Measurements from ENCODE around the gene TLN1.

Gene TLN1

DNA sequence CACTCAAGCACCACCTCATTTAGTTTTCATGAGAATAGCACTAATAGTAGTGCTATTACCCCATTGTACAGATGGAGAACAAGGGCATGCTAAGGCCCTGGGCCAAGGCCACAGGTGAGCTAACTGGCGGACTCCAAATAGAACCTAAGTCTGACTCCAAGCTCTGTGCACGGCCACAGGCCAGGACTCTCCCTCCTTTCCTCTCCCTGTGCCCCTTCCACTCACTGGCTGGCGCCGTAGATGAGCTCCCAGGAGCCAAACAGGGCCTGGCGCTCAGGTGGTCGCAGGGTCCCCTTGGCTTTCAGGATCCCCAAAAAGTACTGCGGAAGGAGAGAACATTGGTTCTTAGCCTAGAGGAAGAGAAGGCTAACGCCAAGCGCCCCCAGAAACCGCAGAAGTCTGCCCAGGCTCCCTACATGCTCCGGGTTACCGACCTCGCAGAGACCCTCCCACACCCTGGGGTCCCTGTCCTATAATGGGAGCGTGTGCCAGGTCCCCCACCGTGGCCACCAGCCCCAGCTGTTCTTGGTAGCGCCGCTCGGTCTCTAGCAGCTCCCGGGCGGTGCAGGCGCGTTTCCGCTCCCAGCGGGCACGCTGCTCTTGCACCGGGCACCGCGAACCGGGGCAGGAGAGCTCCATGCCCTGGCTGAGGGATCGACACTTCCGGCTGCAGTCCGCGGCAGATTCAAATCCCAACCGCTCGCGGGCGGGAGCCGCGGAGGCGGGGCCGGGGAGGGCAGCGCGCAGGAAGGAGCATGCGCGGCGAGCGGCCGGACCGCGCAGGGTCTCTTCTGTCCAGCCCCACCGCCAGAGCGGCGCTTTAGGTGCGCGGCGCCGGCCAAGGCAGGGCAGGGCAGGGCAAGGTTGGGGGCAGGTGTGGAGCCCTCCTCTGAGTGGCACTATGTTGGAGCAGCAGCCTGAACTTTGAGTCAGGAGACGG lies 67.2 kb downstream of the TLN1 start, which contains the start of gene ARHGEF39:
TSS of gene ARHGEF39 (minus strand) at position 665 of the 940 bp plus-strand sequence. CDS start at position 639, 26 bp downstream.
- no peaks in the 10 kb centered on the region for H3K27me3 ChIP-seq (replicated peaks; ENCODE audit: control insufficient read depth, insufficient read depth, low read length)
- H3K36me3 ChIP-seq (ENCODE audit: control insufficient read depth, insufficient read depth, low read length), result peaks cover 12% of the 10 kb centered on the region
- H3K4me3 ChIP-seq (replicated peaks; ENCODE audit: low read depth, low read length), result peak within 1 kb of the TSS; percentile 65
- TF ChIP-seq, protein P1, sequence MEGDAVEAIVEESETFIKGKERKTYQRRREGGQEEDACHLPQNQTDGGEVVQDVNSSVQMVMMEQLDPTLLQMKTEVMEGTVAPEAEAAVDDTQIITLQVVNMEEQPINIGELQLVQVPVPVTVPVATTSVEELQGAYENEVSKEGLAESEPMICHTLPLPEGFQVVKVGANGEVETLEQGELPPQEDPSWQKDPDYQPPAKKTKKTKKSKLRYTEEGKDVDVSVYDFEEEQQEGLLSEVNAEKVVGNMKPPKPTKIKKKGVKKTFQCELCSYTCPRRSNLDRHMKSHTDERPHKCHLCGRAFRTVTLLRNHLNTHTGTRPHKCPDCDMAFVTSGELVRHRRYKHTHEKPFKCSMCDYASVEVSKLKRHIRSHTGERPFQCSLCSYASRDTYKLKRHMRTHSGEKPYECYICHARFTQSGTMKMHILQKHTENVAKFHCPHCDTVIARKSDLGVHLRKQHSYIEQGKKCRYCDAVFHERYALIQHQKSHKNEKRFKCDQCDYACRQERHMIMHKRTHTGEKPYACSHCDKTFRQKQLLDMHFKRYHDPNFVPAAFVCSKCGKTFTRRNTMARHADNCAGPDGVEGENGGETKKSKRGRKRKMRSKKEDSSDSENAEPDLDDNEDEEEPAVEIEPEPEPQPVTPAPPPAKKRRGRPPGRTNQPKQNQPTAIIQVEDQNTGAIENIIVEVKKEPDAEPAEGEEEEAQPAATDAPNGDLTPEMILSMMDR (IDR thresholded peaks at IDR 0.05; ENCODE audit: insufficient read depth, low read length, poor library complexity, severe bottlenecking), result peak; percentile 34
- peak; percentile 90 for DNase-seq (ENCODE audit: extremely low read depth, insufficient read length)

DNA sequence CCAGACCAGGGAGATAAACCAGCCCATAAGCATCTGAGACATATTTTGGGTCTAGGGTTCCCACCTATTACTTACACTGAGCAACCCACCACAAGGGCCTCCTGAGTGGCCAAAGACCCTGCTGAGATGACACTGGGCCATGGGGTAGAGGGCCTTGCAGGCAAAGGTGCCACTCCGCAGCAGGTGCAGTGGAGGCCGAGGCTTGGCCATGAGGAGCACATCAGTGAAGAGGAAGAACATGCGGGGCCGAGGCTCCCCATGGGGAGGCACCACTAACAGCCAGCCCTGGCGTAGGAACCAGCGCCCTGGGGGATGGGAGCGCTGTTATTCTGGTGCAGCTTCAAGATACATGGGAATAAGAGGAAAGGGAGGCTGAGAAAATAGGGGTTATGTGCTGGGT lies 69.6 kb downstream of the TLN1 start:
- no peaks in the 10 kb centered on the region for H3K27me3 ChIP-seq (replicated peaks; ENCODE audit: control insufficient read depth, insufficient read depth, low read length)
- TF ChIP-seq, protein P1 (IDR thresholded peaks at IDR 0.05; ENCODE audit: insufficient read depth, low read length, poor library complexity, severe bottlenecking), result no peak
- no peak for DNase-seq (ENCODE audit: extremely low read depth, insufficient read length)
- peaks cover 12% of the 10 kb centered on the region for H3K36me3 ChIP-seq (ENCODE audit: control insufficient read depth, insufficient read depth, low read length)
- no peak overlapping the region for H3K4me3 ChIP-seq (replicated peaks; ENCODE audit: low read depth, low read length)

- DNase-seq (ENCODE audit: extremely low read depth, insufficient read length), result no peak
- TF ChIP-seq, protein P1 (IDR thresholded peaks at IDR 0.05; ENCODE audit: insufficient read depth, low read length, poor library complexity, severe bottlenecking), result no peak
- peaks cover 12% of the 10 kb centered on the region for H3K36me3 ChIP-seq (ENCODE audit: control insufficient read depth, insufficient read depth, low read length)
- H3K4me3 ChIP-seq (replicated peaks; ENCODE audit: low read depth, low read length), result no peak overlapping the region
- H3K27me3 ChIP-seq (replicated peaks; ENCODE audit: control insufficient read depth, insufficient read depth, low read length), result no peaks in the 10 kb centered on the region
Measured at GRCh38 chr9:35661756-35662350, 70.1 kb downstream of the TLN1 start.

- TF ChIP-seq, protein P1 (IDR thresholded peaks at IDR 0.05; ENCODE audit: insufficient read depth, low read length, poor library complexity, severe bottlenecking), result peak; percentile 30
- DNase-seq (ENCODE audit: extremely low read depth, insufficient read length), result no peak
- H3K27me3 ChIP-seq (replicated peaks; ENCODE audit: control insufficient read depth, insufficient read depth, low read length), result no peaks in the 10 kb centered on the region
Measured at GRCh38 chr9:35660966-35661415, 71.0 kb downstream of the TLN1 start.

DNA sequence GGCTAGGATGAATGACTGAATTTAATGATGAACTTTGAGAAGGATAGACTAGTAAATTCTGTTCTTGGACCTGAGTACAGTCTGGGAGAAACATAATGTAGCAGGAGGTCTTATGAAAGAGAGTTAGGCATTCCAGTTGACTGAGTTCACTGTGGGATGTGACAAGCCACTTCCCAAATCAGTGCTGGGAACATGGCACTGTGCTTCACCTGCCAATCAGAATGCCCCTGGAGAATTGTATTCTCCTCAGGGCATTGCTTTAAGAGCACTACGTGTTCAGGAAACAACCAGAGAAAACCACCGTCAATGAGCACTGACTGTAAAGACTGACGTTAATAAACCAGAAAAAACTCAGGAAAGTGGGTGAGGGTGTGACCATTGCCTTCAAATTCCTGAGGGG lies 72.7 kb downstream of the TLN1 start:
- peaks cover 12% of the 10 kb centered on the region for H3K36me3 ChIP-seq (ENCODE audit: control insufficient read depth, insufficient read depth, low read length)
- TF ChIP-seq, protein P1 (IDR thresholded peaks at IDR 0.05; ENCODE audit: insufficient read depth, low read length, poor library complexity, severe bottlenecking), result no peak
- no peak for DNase-seq (ENCODE audit: extremely low read depth, insufficient read length)
- no peaks in the 10 kb centered on the region for H3K27me3 ChIP-seq (replicated peaks; ENCODE audit: control insufficient read depth, insufficient read depth, low read length)
- peak overlapping the region; percentile 96 for H3K4me3 ChIP-seq (replicated peaks; ENCODE audit: low read depth, low read length)

More at GRCh38 chr9:35660966-35661415, 71.0 kb downstream of the TLN1 start:
- peaks cover 12% of the 10 kb centered on the region for H3K36me3 ChIP-seq (ENCODE audit: control insufficient read depth, insufficient read depth, low read length)
- no peak overlapping the region for H3K4me3 ChIP-seq (replicated peaks; ENCODE audit: low read depth, low read length)
